Loucy (cell line): ENCODE data around the gene GLUD1.
"Not testable (repeated sequence)": the region's sequence is repeated elsewhere in the genome, so short reads cannot be mapped to it uniquely, and the experiment has no call there.

Source experiments
- H2AFZ ChIP-seq: fragments of 200-600 bp; sonication (generic); 2 replicates; pipeline ENCODE4 v1.6.0; 2016; ENCODE audit warnings: antibody characterized with exemption, mild to moderate bottlenecking, low read length, moderate library complexity
- H3F3A ChIP-seq: fragments of 200-600 bp; 2 replicates; pipeline ENCODE4 v1.6.0; 2016; ENCODE audit warnings: antibody characterized with exemption, low read depth, mild to moderate bottlenecking
- H3K27me3 ChIP-seq: fragments of 200-600 bp; sonication (generic); 2 replicates; pipeline ENCODE4 v1.6.1; 2014; ENCODE audit warnings: low read length, mild to moderate bottlenecking; ENCODE audit not compliant: insufficient read depth, poor library complexity, severe bottlenecking
- H3K36me3 ChIP-seq: fragments of 200-600 bp; sonication (generic); 2 replicates; pipeline ENCODE4 v1.6.1; 2016; ENCODE audit warnings: low read length; ENCODE audit not compliant: insufficient read depth
- H3K4me1 ChIP-seq: fragments of 200-600 bp; sonication (generic); 2 replicates; pipeline ENCODE4 v1.5.1; 2014; ENCODE audit warnings: low read length, mild to moderate bottlenecking; ENCODE audit not compliant: insufficient read depth, poor library complexity, severe bottlenecking
- H3K4me2 ChIP-seq: fragments of 200-600 bp; sonication (generic); 2 replicates; pipeline ENCODE4 v1.6.0; 2014; ENCODE audit warnings: antibody characterized with exemption, low read length, low read depth, mild to moderate bottlenecking; ENCODE audit not compliant: poor library complexity, severe bottlenecking
- H3K4me3 ChIP-seq: fragments of 200-600 bp; sonication (generic); 2 replicates; pipeline ENCODE4 v1.5.1; 2014; ENCODE audit warnings: low read length, mild to moderate bottlenecking, mixed read lengths; ENCODE audit not compliant: poor library complexity, severe bottlenecking
- H3K79me2 ChIP-seq: fragments of 200-600 bp; sonication (generic); 2 replicates; pipeline ENCODE4 v1.6.1; 2014; ENCODE audit warnings: low read length; ENCODE audit not compliant: insufficient read depth
- H3K9ac ChIP-seq: fragments of 200-600 bp; sonication (generic); 2 replicates; pipeline ENCODE4 v1.6.0; 2014; ENCODE audit warnings: mild to moderate bottlenecking, low read depth, low read length, moderate library complexity; ENCODE audit not compliant: poor library complexity, severe bottlenecking
- H3K9me2 ChIP-seq: fragments of 200-600 bp; sonication (generic); replicated peaks from 2 replicates; pipeline ENCODE4 v1.6.1; 2016; ENCODE audit warnings: low read depth, low read length, mixed read lengths
- H3K9me3 ChIP-seq: fragments of 200-600 bp; sonication (generic); 2 replicates; pipeline ENCODE4 v1.6.1; 2014; ENCODE audit warnings: mild to moderate bottlenecking, antibody characterized with exemption, low read length, low read depth; ENCODE audit not compliant: insufficient read depth
- H4K20me1 ChIP-seq: fragments of 200-600 bp; sonication (generic); 2 replicates; pipeline ENCODE4 v1.6.0; 2014; ENCODE audit warnings: antibody characterized with exemption, low read length, mild to moderate bottlenecking; ENCODE audit not compliant: insufficient read depth, poor library complexity, severe bottlenecking
- CTCF ChIP-seq: fragments of 200-600 bp; sonication (generic); conservative IDR thresholded peaks from 2 replicates; pipeline ENCODE4 v1.5.1; 2014; ENCODE audit warnings: mild to moderate bottlenecking, antibody characterized with exemption, low read length
- EZH2phosphoT487 ChIP-seq: fragments of 200-600 bp; IDR thresholded peaks from 2 replicates; pipeline ENCODE4 v1.6.1; 2018; ENCODE audit warnings: antibody characterized with exemption, mild to moderate bottlenecking, moderate library complexity, borderline replicate concordance

GLUD1 gene

GRCh38 chr10:87094373-87095235, at the start of gene GLUD1, which contains the start of gene SHLD2:
Gene GLUD1, minus strand, starts transcription at chr10:87094843. Its CDS starts 74 bp downstream, at chr10:87094769.
Gene SHLD2, plus strand, starts transcription at chr10:87095206. Its CDS starts 56,149 bp downstream, at chr10:87151355.
- H3K4me2 ChIP-seq, result peak within 1 kb of the TSS; percentile 78
- peak within 1 kb of the TSS; percentile 85 for H3K4me3 ChIP-seq
- H3K27me3 ChIP-seq, result no peaks in the 10 kb centered on the region
- peaks cover 62% of the 10 kb centered on the region for H3K79me2 ChIP-seq
- H3K9ac ChIP-seq, result peak within 1 kb of the TSS; percentile 77
- no peak for TF ChIP-seq CTCF
- no peak for TF ChIP-seq EZH2phosphoT487
- no peaks in the 10 kb centered on the region; the same call in 1 of the 2 replicates for H3K36me3 ChIP-seq
- peaks cover 42% of the 10 kb centered on the region for H4K20me1 ChIP-seq
- H3K9me2 ChIP-seq, result no peaks in the 10 kb centered on the region
- peak within 1 kb of the TSS; percentile 95 for H2AFZ ChIP-seq
- H3K4me1 ChIP-seq, result peaks cover 42% of the 10 kb centered on the region
- no peaks in the 10 kb centered on the region for H3F3A ChIP-seq
- H3K9me3 ChIP-seq, result no peaks in the 10 kb centered on the region

GRCh38 chr10:87143109-87143418, 48.4 kb upstream of the GLUD1 start:
- not testable (repeated sequence) for H2AFZ ChIP-seq, H3K9ac ChIP-seq, H4K20me1 ChIP-seq, H3K27me3 ChIP-seq, H3K4me3 ChIP-seq, H3K9me3 ChIP-seq, H3K4me2 ChIP-seq, H3K79me2 ChIP-seq, H3K9me2 ChIP-seq, H3F3A ChIP-seq, H3K36me3 ChIP-seq, H3K4me1 ChIP-seq

- not testable (repeated sequence) for H3K9me3 ChIP-seq, H4K20me1 ChIP-seq, H2AFZ ChIP-seq, H3K4me3 ChIP-seq, H3K79me2 ChIP-seq, H3K4me1 ChIP-seq, H3K36me3 ChIP-seq, H3K9me2 ChIP-seq, H3K9ac ChIP-seq, H3F3A ChIP-seq, H3K27me3 ChIP-seq, H3K4me2 ChIP-seq
Observed at GRCh38 chr10:87142230-87143108, 47.8 kb upstream of the GLUD1 start.

GRCh38 chr10:87137478-87137877, 42.8 kb upstream of the GLUD1 start:
- not testable (repeated sequence) for H3F3A ChIP-seq, H3K4me2 ChIP-seq, H4K20me1 ChIP-seq, H2AFZ ChIP-seq, H3K36me3 ChIP-seq, H3K4me1 ChIP-seq, H3K9ac ChIP-seq, H3K9me3 ChIP-seq, H3K27me3 ChIP-seq, H3K4me3 ChIP-seq, H3K9me2 ChIP-seq, H3K79me2 ChIP-seq

GRCh38 chr10:87134440-87134839, 39.8 kb upstream of the GLUD1 start:
- H3K9me2 ChIP-seq, H3K4me3 ChIP-seq, H4K20me1 ChIP-seq, H3K9me3 ChIP-seq, H3K36me3 ChIP-seq, H3K9ac ChIP-seq, H3K27me3 ChIP-seq, H2AFZ ChIP-seq, H3K79me2 ChIP-seq, H3K4me1 ChIP-seq, H3F3A ChIP-seq: not testable (repeated sequence)
- peak overlapping the region; percentile 47 for H3K4me2 ChIP-seq

GRCh38 chr10:87133936-87134335, 39.3 kb upstream of the GLUD1 start:
- not testable (repeated sequence) for H3K27me3 ChIP-seq, H3F3A ChIP-seq, H3K9me3 ChIP-seq, H3K9me2 ChIP-seq, H3K9ac ChIP-seq, H3K36me3 ChIP-seq, H3K4me1 ChIP-seq, H2AFZ ChIP-seq, H3K79me2 ChIP-seq, H3K4me3 ChIP-seq, H4K20me1 ChIP-seq
- peak overlapping the region; percentile 47 for H3K4me2 ChIP-seq
